Breast epithelium (tissue), 4 donors: ENCODE results near the gene RNF112. TPM values are rescaled to one million over a fixed set of nuclear protein-coding genes. Genes with fewer than 3 reads are reported as not detected.
A peak's percentile ranks its signal among the peaks of the same experiment; 100 is the strongest.

Source experiments
- DNase-seq, 2 donors: peaks; one replicate each; pipeline ENCODE4 v3.0.0-alpha.2; 2019; ENCODE audit warnings: low spot score in 2 of 2
- H3K27ac ChIP-seq, 2 donors: fragments of 200-600 bp; sonication (generic) in 1 of 2; one replicate each; pipeline ENCODE4 v1.5.1; 2016 to 2019; ENCODE audit warnings: mild to moderate bottlenecking in 1 of 2
- H3K27me3 ChIP-seq, 2 donors: fragments of 200-600 bp; sonication (generic) in 1 of 2; one replicate each; pipeline versions ENCODE4 v1.5.1 to v1.6.0; 2017 to 2019; ENCODE audit warnings: control low read depth in 1 of 2, mild to moderate bottlenecking in 1 of 2
- H3K36me3 ChIP-seq: fragments of 200-600 bp; one replicate; pipeline ENCODE4 v1.5.1; 2019
- H3K4me1 ChIP-seq, 2 donors: fragments of 200-600 bp; sonication (generic); one replicate each; pipeline ENCODE4 v1.5.1; 2016 to 2019; ENCODE audit warnings: control low read depth in 1 of 2
- H3K4me3 ChIP-seq, 3 donors: fragments of 200-600 bp; sonication (generic); 1 replicate in 2 of 3; 2 replicates in 1 of 3; pipeline ENCODE4 v1.5.1; 2016 to 2019; ENCODE audit warnings: mild to moderate bottlenecking in 3 of 3, moderate library complexity in 2 of 3
- H3K9me3 ChIP-seq, 2 donors: fragments of 200-600 bp; sonication (generic) in 1 of 2; one replicate each; pipeline ENCODE4 v1.5.1; 2016 to 2019; ENCODE audit warnings: control low read depth in 1 of 2
- POLR2A ChIP-seq: fragments of 450-650 bp; IDR thresholded peaks from one replicate; pipeline ENCODE4 v1.6.1; 2016; ENCODE audit warnings: antibody characterized with exemption, mild to moderate bottlenecking, moderate library complexity
- POLR2AphosphoS5 ChIP-seq, 3 donors: sonication (generic); formaldehyde crosslinking; IDR thresholded peaks; one replicate each; pipeline ENCODE4 v1.6.1; 2017; ENCODE audit warnings: antibody characterized with exemption in 3 of 3
- intact Hi-C: fragments of 100-400 bp; cut with DNase I; formaldehyde crosslinking; loops from one replicate; pipeline ENCODE4 v1.15.1; 2023; ENCODE audit warnings: low total_unique reads
- total RNA-seq, 3 donors: library from RNA; depleted of rRNA; stranded (reverse); fragments of >200 nt; gene quantifications; one replicate each; pipeline ENCODE4 v1.1.0, GENCODE V29; 2016
- TF ChIP-seq, protein P1 (sequence below), 3 donors: fragments of 450-650 bp; IDR thresholded peaks; one replicate each; pipeline ENCODE4 v1.5.1; 2016 to 2017; ENCODE audit warnings: antibody characterized with exemption in 3 of 3, mild to moderate bottlenecking in 3 of 3, moderate library complexity in 3 of 3

Gene RNF112
- total RNA-seq, 3 donors from 2014 or later, result 0.96 to 2.9 (median 2.3) TPM

GRCh38 chr17:19370493-19370960 lies 40.5 kb upstream of the RNF112 start:
- H3K27ac ChIP-seq, result peak overlapping the region in 1 of 2 donors; percentile 35
- no peaks in the 10 kb centered on the region for H3K4me1 ChIP-seq
- TF ChIP-seq, protein P1, sequence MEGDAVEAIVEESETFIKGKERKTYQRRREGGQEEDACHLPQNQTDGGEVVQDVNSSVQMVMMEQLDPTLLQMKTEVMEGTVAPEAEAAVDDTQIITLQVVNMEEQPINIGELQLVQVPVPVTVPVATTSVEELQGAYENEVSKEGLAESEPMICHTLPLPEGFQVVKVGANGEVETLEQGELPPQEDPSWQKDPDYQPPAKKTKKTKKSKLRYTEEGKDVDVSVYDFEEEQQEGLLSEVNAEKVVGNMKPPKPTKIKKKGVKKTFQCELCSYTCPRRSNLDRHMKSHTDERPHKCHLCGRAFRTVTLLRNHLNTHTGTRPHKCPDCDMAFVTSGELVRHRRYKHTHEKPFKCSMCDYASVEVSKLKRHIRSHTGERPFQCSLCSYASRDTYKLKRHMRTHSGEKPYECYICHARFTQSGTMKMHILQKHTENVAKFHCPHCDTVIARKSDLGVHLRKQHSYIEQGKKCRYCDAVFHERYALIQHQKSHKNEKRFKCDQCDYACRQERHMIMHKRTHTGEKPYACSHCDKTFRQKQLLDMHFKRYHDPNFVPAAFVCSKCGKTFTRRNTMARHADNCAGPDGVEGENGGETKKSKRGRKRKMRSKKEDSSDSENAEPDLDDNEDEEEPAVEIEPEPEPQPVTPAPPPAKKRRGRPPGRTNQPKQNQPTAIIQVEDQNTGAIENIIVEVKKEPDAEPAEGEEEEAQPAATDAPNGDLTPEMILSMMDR (IDR thresholded peaks at IDR 0.05), result no peak
- no peak for TF ChIP-seq POLR2A
- no peak for TF ChIP-seq POLR2AphosphoS5 (IDR thresholded peaks at IDR 0.05)
- H3K9me3 ChIP-seq, result no peaks in the 10 kb centered on the region
- no peak overlapping the region for H3K4me3 ChIP-seq
- intact Hi-C loops, result loop anchor here (10.0 kb wide), 1 partner anchor 1994 kb away; no protein-coding TSS in a partner anchor
- DNase-seq, result peak in 1 of 2 donors; percentile 48
- H3K27me3 ChIP-seq, result no peaks in the 10 kb centered on the region
- no peaks in the 10 kb centered on the region for H3K36me3 ChIP-seq

GRCh38 chr17:19371259-19372010 lies 39.6 kb upstream of the RNF112 start:
- TF ChIP-seq, protein P1 (IDR thresholded peaks at IDR 0.05), result no peak
- TF ChIP-seq POLR2A (no peak), POLR2AphosphoS5 (IDR thresholded peaks at IDR 0.05) (no peak)

DNA sequence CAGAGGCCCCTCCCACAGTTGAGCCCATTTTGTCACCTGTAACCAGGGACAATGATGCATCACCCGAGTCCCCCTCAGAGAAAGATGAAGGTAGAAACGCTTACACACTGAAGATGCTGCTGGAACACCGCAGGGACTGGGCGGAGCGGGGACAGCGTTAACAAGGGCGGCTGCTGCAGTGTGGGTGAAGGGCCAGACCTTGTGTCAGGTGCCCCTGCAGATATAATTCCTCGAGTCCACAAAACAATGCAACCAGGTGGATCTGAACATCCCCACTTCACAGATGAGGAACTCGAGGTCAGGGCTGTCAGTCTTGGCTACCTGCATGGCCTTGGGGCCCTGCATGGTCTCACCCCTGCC lies 39.0 kb upstream of the RNF112 start:
- Histone ChIP-seq H3K4me1 (no peaks in the 10 kb centered on the region), H3K27ac (no peak overlapping the region), H3K4me3 (no peak overlapping the region), H3K9me3 (no peaks in the 10 kb centered on the region), H3K27me3 (no peaks in the 10 kb centered on the region), H3K36me3 (no peaks in the 10 kb centered on the region)
- TF ChIP-seq, protein P1 (IDR thresholded peaks at IDR 0.05), result no peak
- TF ChIP-seq POLR2AphosphoS5 (IDR thresholded peaks at IDR 0.05) (no peak), POLR2A (no peak)
- DNase-seq, result no peak
- intact Hi-C loops, result loop anchor here (10.0 kb wide), 1 partner anchor 1993 kb away; no protein-coding TSS in a partner anchor

More at GRCh38 chr17:19371259-19372010, 39.6 kb upstream of the RNF112 start:
- intact Hi-C loops, result loop anchor here (10.0 kb wide), 1 partner anchor 1993 kb away; no protein-coding TSS in a partner anchor
- H3K4me3 ChIP-seq, result no peak overlapping the region
- no peak overlapping the region for H3K27ac ChIP-seq
- no peaks in the 10 kb centered on the region for H3K36me3 ChIP-seq
- no peaks in the 10 kb centered on the region for H3K27me3 ChIP-seq
- peak in 1 of 2 donors; percentile 19 for DNase-seq
- H3K9me3 ChIP-seq, result no peaks in the 10 kb centered on the region
- no peaks in the 10 kb centered on the region for H3K4me1 ChIP-seq

DNA sequence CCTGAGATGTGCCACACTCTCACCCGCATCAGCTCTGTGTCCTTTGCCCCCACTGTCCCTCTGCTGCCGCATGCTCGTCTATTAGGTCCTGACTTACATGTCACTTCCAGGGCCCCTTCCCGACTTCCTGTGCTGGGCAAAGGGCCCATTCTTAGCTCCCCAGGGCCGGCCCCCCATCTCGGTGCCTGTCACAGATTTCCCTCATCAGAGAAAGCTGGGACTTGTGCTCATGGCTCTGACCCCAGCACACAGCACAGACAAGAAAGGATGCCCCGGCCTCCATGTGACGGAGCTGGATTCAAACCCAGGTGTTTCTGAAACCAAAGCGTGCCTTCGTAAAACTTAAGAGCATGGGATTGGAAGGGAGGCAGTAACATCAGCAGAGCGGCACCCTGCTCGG lies 38.6 kb upstream of the RNF112 start:
- no peaks in the 10 kb centered on the region for H3K9me3 ChIP-seq
- DNase-seq, result peak in 1 of 2 donors; percentile 47
- H3K4me3 ChIP-seq, result no peak overlapping the region
- TF ChIP-seq POLR2AphosphoS5 (IDR thresholded peaks at IDR 0.05), result no peak
- TF ChIP-seq, protein P1 (IDR thresholded peaks at IDR 0.05), result no peak
- TF ChIP-seq POLR2A, result no peak
- H3K36me3 ChIP-seq, result no peaks in the 10 kb centered on the region
- no peaks in the 10 kb centered on the region for H3K27me3 ChIP-seq
- intact Hi-C loops, result loop anchor here (10.0 kb wide), 1 partner anchor 1992 kb away; no protein-coding TSS in a partner anchor
- no peak overlapping the region for H3K27ac ChIP-seq
- no peaks in the 10 kb centered on the region for H3K4me1 ChIP-seq

- no peak overlapping the region for H3K4me3 ChIP-seq
- intact Hi-C loops, result loop anchor here (10.0 kb wide), 1 partner anchor 1992 kb away; no protein-coding TSS in a partner anchor
- no peaks in the 10 kb centered on the region for H3K4me1 ChIP-seq
Observed at GRCh38 chr17:19372866-19373504, 38.0 kb upstream of the RNF112 start.

More at GRCh38 chr17:19372866-19373504, 38.0 kb upstream of the RNF112 start:
- no peaks in the 10 kb centered on the region for H3K27me3 ChIP-seq
- peak in 1 of 2 donors; percentile 38 for DNase-seq
- no peaks in the 10 kb centered on the region for H3K9me3 ChIP-seq
- H3K27ac ChIP-seq, result peak overlapping the region in 1 of 2 donors; percentile 10
- TF ChIP-seq POLR2AphosphoS5 (IDR thresholded peaks at IDR 0.05) (no peak), POLR2A (no peak)
- TF ChIP-seq, protein P1 (IDR thresholded peaks at IDR 0.05), result no peak
- H3K36me3 ChIP-seq, result no peaks in the 10 kb centered on the region
